ENCODE results near the gene ZNF740. TPM values are rescaled to one million over a fixed set of nuclear protein-coding genes. Genes with fewer than 3 reads are reported as not detected.

ZNF740 gene
- total RNA-seq, 1 donor from 2014 or later = 56.8 TPM

Other genes starting within 250 kb of the ZNF740 start
- gene KRT18, start 231.6 kb upstream of the ZNF740 start, total RNA-seq = 607 TPM
- gene EIF4B, start 174.3 kb upstream of the ZNF740 start, total RNA-seq = 474 TPM
- 198 TPM for gene TNS2, start 130.7 kb upstream of the ZNF740 start, total RNA-seq
- gene SPRYD3, start 101.3 kb upstream of the ZNF740 start, total RNA-seq = 66.6 TPM
- 133 TPM for gene IGFBP6, start 83.1 kb upstream of the ZNF740 start, total RNA-seq
- 0.18 TPM for gene SOAT2, start 77.2 kb upstream of the ZNF740 start, total RNA-seq
- 65.7 TPM for gene CSAD, start 203 bp downstream of the ZNF740 start, total RNA-seq
- 15.8 TPM for gene ITGB7, start 26.5 kb downstream of the ZNF740 start, total RNA-seq
- gene RARG, start 51.5 kb downstream of the ZNF740 start, total RNA-seq = 101 TPM
- 2.3 TPM for gene ESPL1, start 87.6 kb downstream of the ZNF740 start, total RNA-seq
- gene PFDN5, start 114.8 kb downstream of the ZNF740 start, total RNA-seq = 468 TPM
- gene MYG1, start 119.0 kb downstream of the ZNF740 start, total RNA-seq = 50.0 TPM
- 44.1 TPM for gene AAAS, start 140.9 kb downstream of the ZNF740 start, total RNA-seq
- not detected for gene SP7, start 155.6 kb downstream of the ZNF740 start, total RNA-seq
- gene SP1, start 199.5 kb downstream of the ZNF740 start, total RNA-seq = 104 TPM
- gene AMHR2, start 243.1 kb downstream of the ZNF740 start, total RNA-seq = not detected